ENCODE data around the gene ZNF618.

ZNF618 gene

DNA sequence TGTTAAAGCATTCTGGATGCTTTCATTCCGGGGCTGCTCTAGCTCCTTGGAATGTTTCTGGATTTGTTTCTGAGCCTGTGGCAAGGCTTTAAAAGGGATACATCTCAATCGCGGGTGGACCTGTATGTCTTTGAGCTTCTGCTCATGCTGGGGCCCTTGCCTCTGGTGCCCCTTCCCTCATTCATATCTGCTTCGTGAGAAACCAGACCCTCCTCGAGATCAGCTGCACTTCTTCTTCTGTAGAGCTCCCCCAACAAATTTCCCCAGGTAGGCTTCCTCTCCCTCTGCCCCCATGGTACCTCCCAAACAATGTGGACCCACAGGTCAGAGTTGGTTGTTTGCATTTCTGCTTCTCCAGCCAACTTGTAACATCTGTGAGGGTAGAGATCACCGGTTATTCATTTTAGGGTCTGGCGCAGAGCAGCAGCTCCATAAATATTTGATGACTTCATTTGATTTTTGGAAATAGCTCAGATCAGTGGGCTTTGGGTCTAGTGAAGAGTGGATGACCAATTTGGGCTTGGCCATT, 6.6 kb downstream of the ZNF618 start:
- TF ChIP-seq, protein P1, sequence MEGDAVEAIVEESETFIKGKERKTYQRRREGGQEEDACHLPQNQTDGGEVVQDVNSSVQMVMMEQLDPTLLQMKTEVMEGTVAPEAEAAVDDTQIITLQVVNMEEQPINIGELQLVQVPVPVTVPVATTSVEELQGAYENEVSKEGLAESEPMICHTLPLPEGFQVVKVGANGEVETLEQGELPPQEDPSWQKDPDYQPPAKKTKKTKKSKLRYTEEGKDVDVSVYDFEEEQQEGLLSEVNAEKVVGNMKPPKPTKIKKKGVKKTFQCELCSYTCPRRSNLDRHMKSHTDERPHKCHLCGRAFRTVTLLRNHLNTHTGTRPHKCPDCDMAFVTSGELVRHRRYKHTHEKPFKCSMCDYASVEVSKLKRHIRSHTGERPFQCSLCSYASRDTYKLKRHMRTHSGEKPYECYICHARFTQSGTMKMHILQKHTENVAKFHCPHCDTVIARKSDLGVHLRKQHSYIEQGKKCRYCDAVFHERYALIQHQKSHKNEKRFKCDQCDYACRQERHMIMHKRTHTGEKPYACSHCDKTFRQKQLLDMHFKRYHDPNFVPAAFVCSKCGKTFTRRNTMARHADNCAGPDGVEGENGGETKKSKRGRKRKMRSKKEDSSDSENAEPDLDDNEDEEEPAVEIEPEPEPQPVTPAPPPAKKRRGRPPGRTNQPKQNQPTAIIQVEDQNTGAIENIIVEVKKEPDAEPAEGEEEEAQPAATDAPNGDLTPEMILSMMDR (IDR thresholded peaks at IDR 0.05; ENCODE audit: low read depth, low read length): no peak

GRCh38 chr9:113885183-113886025, 9.3 kb downstream of the ZNF618 start:
- TF ChIP-seq, protein P1 (IDR thresholded peaks at IDR 0.05; ENCODE audit: low read depth, low read length): no peak
- DNase-seq (ENCODE audit: extremely low read depth, low read depth): no peak

More for the DNA sequence above, 6.6 kb downstream of the ZNF618 start:
- DNase-seq (ENCODE audit: extremely low read depth, low read depth): no peak

DNA sequence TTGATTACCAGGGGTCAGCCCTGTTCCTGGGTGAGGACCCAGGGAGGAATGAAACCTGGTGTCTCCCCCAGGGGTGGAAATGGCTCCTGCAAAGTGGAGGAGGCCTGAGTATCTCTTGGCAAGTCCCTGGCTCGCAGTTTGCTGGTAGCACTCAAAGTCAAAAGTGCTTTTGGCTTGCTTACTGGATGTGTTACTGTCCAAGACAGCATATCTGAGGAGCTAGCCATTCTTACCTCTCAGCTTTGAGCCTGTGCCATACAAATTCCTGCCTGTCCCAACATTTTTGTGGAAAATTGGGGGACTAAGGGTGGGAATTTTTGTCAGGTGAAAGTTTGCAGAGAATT, 9.9 kb downstream of the ZNF618 start:
- TF ChIP-seq, protein P1 (IDR thresholded peaks at IDR 0.05; ENCODE audit: low read depth, low read length): no peak
- DNase-seq (ENCODE audit: extremely low read depth, low read depth): no peak

DNA sequence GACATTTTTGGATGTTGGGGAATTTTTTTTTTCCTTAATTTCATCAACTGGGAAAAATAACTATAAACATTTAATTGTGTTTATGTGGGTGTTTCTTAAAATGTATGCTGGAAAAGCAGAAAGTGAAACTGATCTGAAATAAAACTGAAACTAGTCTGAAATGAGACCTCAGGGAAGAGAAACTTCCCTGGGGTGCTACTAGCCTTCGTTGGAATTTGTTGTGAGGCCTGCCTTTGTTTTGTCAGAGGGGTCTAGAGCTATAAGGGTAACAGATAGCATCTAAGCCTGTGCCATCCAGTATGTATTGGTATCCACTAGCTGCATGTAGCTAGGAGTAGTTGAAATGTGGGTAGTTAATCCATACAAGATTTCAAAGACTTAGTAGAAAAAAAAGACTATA, 10.4 kb downstream of the ZNF618 start:
- no peak for DNase-seq (ENCODE audit: extremely low read depth, low read depth)

DNA sequence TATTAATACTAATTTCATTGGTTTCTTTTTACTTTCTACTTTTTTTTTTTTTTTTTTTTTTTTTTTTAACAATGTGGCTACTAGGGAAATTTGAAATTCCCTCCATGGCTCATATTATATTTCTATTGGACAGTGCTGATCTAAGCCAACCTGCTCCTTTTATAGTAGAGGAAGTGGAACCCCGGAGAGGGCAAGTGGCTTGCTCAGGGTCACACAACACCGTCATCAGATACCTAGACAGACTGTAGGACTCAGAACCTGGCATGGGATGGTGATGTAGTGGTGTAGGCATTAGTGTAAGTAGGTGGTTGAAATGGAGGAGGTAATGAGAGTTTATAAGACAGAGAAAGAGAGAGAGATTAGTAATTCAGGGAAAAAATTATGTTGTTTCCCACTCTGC, 10.8 kb downstream of the ZNF618 start:
- no peak for DNase-seq (ENCODE audit: extremely low read depth, low read depth)
- TF ChIP-seq, protein P1 (IDR thresholded peaks at IDR 0.05; ENCODE audit: low read depth, low read length): no peak

More for the DNA sequence above, 10.4 kb downstream of the ZNF618 start:
- TF ChIP-seq, protein P1 (IDR thresholded peaks at IDR 0.05; ENCODE audit: low read depth, low read length): no peak

- DNase-seq (ENCODE audit: extremely low read depth, low read depth): no peak
- TF ChIP-seq, protein P1 (IDR thresholded peaks at IDR 0.05; ENCODE audit: low read depth, low read length): no peak
Measured at GRCh38 chr9:113887436-113887835, 11.3 kb downstream of the ZNF618 start.

GRCh38 chr9:113888336-113888735, 12.2 kb downstream of the ZNF618 start:
- TF ChIP-seq, protein P1 (IDR thresholded peaks at IDR 0.05; ENCODE audit: low read depth, low read length): no peak
- DNase-seq (ENCODE audit: extremely low read depth, low read depth): no peak

All from AG09319 (cell line).